Fibroblast of pulmonary artery (primary cell): ENCODE data around the gene LINC01488.

Experiments used
- DNase-seq: peaks from one replicate; pipeline ENCODE4 v3.0.0-alpha.2; 2010; ENCODE audit warnings: low read depth
- H3K4me3 ChIP-seq: replicated peaks from 2 replicates; pipeline ENCODE4 v1.5.1; 2011; ENCODE audit warnings: low read depth, mild to moderate bottlenecking, control low read depth, low read length, moderate library complexity
- CTCF ChIP-seq: IDR thresholded peaks from 2 replicates; pipeline ENCODE4 v1.5.1; 2011; ENCODE audit warnings: mild to moderate bottlenecking, control low read depth, low read length, inconsistent platforms; ENCODE audit errors: missing control alignments

The LINC01488 gene

GRCh38 chr11:69485337-69486041, 4.0 kb downstream of the LINC01488 start:
- TF ChIP-seq CTCF = no peak
- H3K4me3 ChIP-seq = no peak overlapping the region
- no peak for DNase-seq

DNA sequence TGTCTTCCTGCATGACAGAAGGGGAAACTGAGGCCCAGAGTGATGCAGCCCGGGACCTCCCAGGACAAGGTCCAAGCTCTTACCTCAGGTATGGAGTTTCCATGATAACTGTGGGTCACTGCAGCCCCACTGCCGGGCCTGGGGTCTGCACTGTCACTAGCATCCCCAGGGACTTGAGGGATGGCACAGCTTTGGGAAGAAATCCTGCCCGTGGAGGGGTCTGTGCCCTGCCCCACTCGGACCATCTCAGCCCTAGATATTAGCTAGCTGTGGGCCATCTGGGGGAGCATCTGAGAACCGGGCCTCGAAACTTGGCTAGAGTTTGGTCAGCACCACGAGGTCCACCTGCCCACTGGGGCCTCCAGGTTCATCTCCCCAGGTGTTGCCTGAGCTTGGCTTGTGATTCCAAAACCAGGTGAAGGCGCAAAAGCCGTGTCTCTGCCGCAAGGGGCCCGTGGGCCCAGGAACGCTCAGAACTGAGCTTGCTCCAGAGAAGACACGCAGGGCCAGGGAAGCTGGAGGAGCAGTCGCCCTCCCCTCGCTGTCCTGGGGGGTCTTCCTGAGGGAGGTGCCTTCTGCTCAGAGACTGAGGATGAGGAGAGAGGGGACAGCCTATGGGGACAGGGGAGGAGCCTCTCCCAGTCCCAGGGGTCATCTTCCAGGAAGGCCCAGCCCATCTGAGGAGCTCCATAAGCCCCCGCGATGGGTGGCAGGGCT, 4.8 kb downstream of the LINC01488 start:
- no peak overlapping the region for H3K4me3 ChIP-seq
- no peak for TF ChIP-seq CTCF
- no peak for DNase-seq

GRCh38 chr11:69486773-69487291, 5.4 kb downstream of the LINC01488 start:
- DNase-seq = no peak
- H3K4me3 ChIP-seq = no peak overlapping the region
- TF ChIP-seq CTCF = no peak

DNA sequence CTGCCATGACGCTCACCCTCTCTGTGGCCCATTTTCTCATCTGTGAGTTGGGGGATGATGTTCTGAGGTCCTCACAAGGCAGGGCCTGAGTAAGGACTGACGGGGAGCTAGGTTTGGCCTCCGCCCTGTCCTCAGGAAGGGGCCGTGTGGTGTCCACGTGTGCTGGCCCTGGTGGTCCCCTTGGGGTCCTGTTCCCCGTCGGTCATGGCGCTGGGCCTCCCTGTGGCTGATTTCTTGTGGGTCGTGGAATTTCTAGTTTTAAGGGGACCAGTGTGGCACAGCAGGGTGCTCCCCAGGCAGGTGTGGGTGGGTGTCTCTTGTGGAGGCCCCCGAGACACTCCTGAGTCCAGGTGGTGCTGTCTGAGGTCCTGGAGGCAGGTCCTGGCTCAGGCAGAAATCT, 5.9 kb downstream of the LINC01488 start:
- DNase-seq = no peak
- no peak for TF ChIP-seq CTCF
- H3K4me3 ChIP-seq = no peak overlapping the region

- TF ChIP-seq CTCF = no peak
Observed at GRCh38 chr11:69487849-69488542, 6.5 kb downstream of the LINC01488 start.

DNA sequence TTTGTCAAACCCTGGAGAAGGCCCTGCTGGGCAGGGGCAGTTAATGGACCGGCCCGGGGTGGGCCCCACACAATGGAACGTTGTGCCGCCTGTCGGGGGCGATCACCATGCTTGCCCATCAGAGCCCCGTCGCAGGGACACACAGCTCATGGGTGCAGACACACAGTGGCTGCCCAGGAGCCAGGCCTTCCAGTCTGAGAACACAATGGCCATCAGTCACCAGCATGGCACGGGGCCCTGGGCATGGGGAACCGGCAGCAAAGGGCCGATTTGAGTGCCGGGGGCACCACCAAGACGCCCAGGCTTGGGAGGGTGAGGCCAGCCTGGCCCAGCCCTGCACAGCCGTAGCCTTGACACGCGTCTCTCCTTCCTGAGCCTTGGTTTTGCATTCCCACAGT, 7.1 kb downstream of the LINC01488 start:
- DNase-seq = no peak
- H3K4me3 ChIP-seq = no peak overlapping the region
- TF ChIP-seq CTCF = no peak

More at GRCh38 chr11:69487849-69488542, 6.5 kb downstream of the LINC01488 start:
- DNase-seq = no peak
- H3K4me3 ChIP-seq = no peak overlapping the region
